Psoas muscle (tissue), 8 donors: ENCODE results near the gene NRK. TPM values are rescaled to one million over a fixed set of nuclear protein-coding genes. Genes with fewer than 3 reads are reported as not detected.

ENCODE experiments used
- ATAC-seq, 4 donors: fragments of 200-7000 bp; cut with Tn5 transposase; one replicate each; pipeline ENCODE4 v1.9.1; 2020; ENCODE audit warnings: moderate library complexity in 3 of 4, mild to moderate bottlenecking in 2 of 4
- DNase-seq, 2 donors: peaks; one replicate each; pipeline ENCODE4 v3.0.0-alpha.2; 2020
- H3K27ac ChIP-seq: fragments of 200-600 bp; one replicate; pipeline ENCODE4 v1.8.0; 2022
- H3K27me3 ChIP-seq, 3 donors: fragments of 200-600 bp in 1 of 3; one replicate each; pipeline versions ENCODE4 v1.6.1 to v1.8.0; 2013 to 2022; ENCODE audit warnings: low read length in 2 of 3, mild to moderate bottlenecking in 2 of 3, moderate library complexity in 1 of 3; ENCODE audit not compliant: insufficient read depth in 3 of 3
- H3K36me3 ChIP-seq, 2 donors: fragments of 200-600 bp in 1 of 2; one replicate each; pipeline versions ENCODE4 v1.6.1 to v1.8.0; 2013 to 2022; ENCODE audit warnings: low read depth in 1 of 2, mild to moderate bottlenecking in 1 of 2, moderate library complexity in 1 of 2; ENCODE audit not compliant: insufficient read depth in 1 of 2
- H3K4me1 ChIP-seq: fragments of 200-600 bp; one replicate; pipeline ENCODE4 v1.8.0; 2022
- H3K4me3 ChIP-seq: fragments of 200-600 bp; one replicate; pipeline ENCODE4 v1.8.0; 2022; ENCODE audit warnings: mild to moderate bottlenecking
- H3K9me3 ChIP-seq: fragments of 200-600 bp; one replicate; pipeline ENCODE4 v1.8.0; 2022
- WGBS, 3 donors: extraction: QIAGEN DNeasy Blood & Tissue Kit; methylation state at CpG; one replicate each; pipeline versions ENCODE4 v1.1.6 to v1.1.7; 2013; 5-methylcytosine and 5-hydroxymethylcytosine counted together
- intact Hi-C, 2 donors: fragments of 100-400 bp; cut with DNase I; formaldehyde crosslinking; loops; one replicate each; pipeline versions ENCODE4 v1.11.0 to v1.14.2; 2022
- polyA plus RNA-seq, 3 donors: library from polyadenylated mRNA; stranded (reverse); fragments of 200-250 nt; gene quantifications; one replicate each; pipeline ENCODE4 v1.2.3, GENCODE V29; 2013
- total RNA-seq, 4 donors: library from RNA; stranded (reverse); fragmentation: NEBNext Ultra II Directional in 2 of 4; extraction: Animal tissue kit (Norgen Biotek cat#: 25700) in 2 of 4; gene quantifications; one replicate each; pipeline versions ENCODE4 v1.2.1 to v1.2.4, GENCODE V29; 2021 to 2023
- TF ChIP-seq, protein P1 (sequence below): fragments of 200-600 bp; IDR thresholded peaks from one replicate; pipeline ENCODE4 v1.8.0; 2022; ENCODE audit warnings: antibody characterized with exemption
- donor health status: healthy with polysubstance abuse.
- donor health status: DM: no; HTN: no; CAD: no; lungs with moderate emphysema.
- donor health status: Bipolar disorder and iron deficiency.
- donor health status: healthy.
- donor health status: DM: yes; HTN: yes; CAD: no.
- donor health status: DM: no; HTN: no; CAD: no.
- donor health status: DM: no; HTN: no; CAD: no.
- donor health status: DM: yes; HTN: yes; CAD: no.

The NRK gene
- total and polyA plus RNA-seq, 7 donors: 0.03 to 1.8 (median 0.09) TPM; not detected in 1

DNA sequence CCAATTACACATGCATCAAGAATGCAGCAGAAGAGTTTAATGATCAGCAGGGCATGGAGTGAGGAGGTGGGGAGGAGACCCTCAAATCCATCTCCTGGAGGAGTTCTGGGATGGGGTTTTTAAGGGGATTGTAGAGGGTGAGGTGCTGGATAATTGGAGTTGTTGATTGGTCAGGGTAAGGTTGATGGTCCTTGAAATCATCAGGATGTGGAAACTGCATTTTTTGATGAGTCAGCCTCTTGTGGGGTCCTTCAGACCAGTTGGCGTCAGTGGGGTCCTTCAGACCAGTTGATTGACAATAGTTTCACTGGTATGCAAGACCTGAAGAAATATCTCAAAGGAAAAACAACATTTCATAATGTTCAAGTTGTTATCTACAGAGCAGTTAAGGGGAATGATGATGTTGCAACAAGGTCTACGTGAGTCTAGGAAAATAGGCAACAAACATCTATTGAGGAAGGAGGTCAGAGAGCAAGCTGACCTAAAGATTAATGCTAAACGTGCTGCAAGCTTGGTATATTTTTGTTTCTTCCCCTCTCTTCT lies 88.3 kb downstream of the NRK start:
- no peaks in the 10 kb centered on the region for H3K9me3 ChIP-seq
- H3K36me3 ChIP-seq: no peaks in the 10 kb centered on the region
- DNase-seq (no peak), ATAC-seq (no peak)
- intact Hi-C loops: no loop called here
- no peak overlapping the region for H3K4me3 ChIP-seq
- WGBS, 3 donors: 56 to 83% (median 72%) methylated on average over 3 of the region's 3 CpGs
- peaks cover 0 to 25% (median 0%) of the 10 kb centered on the region in 3 donors for H3K27me3 ChIP-seq
- no peak overlapping the region for H3K27ac ChIP-seq
- TF ChIP-seq, protein P1, sequence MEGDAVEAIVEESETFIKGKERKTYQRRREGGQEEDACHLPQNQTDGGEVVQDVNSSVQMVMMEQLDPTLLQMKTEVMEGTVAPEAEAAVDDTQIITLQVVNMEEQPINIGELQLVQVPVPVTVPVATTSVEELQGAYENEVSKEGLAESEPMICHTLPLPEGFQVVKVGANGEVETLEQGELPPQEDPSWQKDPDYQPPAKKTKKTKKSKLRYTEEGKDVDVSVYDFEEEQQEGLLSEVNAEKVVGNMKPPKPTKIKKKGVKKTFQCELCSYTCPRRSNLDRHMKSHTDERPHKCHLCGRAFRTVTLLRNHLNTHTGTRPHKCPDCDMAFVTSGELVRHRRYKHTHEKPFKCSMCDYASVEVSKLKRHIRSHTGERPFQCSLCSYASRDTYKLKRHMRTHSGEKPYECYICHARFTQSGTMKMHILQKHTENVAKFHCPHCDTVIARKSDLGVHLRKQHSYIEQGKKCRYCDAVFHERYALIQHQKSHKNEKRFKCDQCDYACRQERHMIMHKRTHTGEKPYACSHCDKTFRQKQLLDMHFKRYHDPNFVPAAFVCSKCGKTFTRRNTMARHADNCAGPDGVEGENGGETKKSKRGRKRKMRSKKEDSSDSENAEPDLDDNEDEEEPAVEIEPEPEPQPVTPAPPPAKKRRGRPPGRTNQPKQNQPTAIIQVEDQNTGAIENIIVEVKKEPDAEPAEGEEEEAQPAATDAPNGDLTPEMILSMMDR: no peak
- no peaks in the 10 kb centered on the region for H3K4me1 ChIP-seq

DNA sequence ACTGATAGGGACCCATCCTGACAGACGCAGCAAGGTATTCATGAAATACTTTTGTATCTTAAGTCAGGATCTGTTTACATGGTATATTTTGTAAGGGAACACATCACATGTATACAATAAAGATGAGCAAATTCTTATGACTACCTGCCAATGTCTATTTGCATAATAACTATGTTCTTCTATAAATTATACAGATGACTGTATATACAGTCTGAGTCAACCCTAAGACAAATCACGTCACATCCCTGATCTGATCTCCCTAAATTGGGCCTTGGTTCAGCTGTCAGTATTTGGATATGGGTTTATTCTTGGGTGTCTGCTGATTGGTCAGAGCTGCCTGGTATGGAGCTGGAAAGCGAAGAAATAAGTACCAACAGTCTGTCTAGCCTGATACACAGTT lies 122.9 kb downstream of the NRK start:
- 81 to 96% (median 91%) methylated on average over 3 of the region's 3 CpGs for WGBS, 3 donors
- ATAC-seq (no peak), DNase-seq (no peak)
- TF ChIP-seq, protein P1: no peak
- H3K36me3 ChIP-seq: no peaks in the 10 kb centered on the region
- H3K9me3 ChIP-seq: no peaks in the 10 kb centered on the region
- H3K4me3 ChIP-seq: no peak overlapping the region
- intact Hi-C loops: no loop called here
- no peaks in the 10 kb centered on the region for H3K4me1 ChIP-seq
- peaks cover 0 to 3% (median 0%) of the 10 kb centered on the region in 3 donors for H3K27me3 ChIP-seq
- H3K27ac ChIP-seq: no peak overlapping the region

DNA sequence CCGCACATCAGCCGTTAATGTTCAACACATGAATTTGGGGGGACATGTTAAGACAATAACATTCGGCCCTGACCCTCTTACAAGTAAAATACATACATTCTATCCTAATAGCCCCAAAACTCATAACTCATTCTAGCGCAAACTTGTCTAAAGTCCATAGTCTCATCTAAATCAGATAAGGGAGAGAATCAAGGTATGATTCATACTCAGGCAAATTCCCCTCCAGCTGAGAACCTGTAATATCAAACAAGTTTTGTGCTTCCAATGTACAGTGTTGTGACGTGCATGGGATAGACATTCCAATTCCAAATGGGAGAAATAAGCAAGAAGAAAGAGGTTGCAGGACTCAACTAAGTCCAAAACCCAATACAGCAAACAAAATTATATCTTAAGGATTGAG lies 147.1 kb downstream of the NRK start:
- 82 to 95% (median 93%) methylated on average over 5 of the region's 5 CpGs for WGBS, 3 donors
- ATAC-seq: no peak

DNA sequence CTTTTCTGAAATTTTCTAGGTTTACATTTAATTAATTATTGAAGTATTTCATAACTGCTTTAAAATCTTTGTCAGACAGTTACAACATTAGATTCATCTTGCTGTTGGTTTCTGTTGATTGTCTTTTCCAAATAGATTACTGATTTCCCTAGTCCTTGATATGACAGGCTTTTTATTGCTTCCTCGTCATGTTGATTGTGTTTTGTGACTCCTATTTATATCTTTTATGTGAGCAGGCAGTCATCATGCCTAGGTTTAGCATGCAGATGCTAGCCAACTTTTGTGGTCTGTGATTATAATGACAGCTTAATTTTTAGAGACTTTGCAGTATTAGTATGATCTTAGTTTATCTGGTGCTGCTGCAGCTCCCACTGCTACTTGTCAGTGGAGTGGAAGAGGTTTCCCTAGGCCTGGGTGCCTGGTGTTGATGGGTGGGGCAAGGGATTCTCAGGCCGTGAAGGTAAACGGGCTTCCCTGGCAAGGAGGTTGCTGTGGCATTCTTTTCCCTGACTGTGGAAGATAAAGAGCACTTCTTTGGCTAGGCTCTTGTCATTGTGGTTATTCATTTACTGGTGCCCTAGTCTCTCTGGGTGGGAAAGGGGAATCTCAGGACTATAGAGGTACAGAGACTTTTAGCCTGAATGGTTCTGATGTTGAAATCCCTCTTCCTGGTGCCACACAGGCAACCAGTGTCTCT lies 150.5 kb downstream of the NRK start:
- WGBS, 3 donors: 39 to 44% (median 42%) methylated on average over 3 of the region's 3 CpGs
- DNase-seq (no peak), ATAC-seq (no peak)
- TF ChIP-seq, protein P1: no peak
- Histone ChIP-seq H3K27ac (no peak overlapping the region), H3K4me1 (no peaks in the 10 kb centered on the region), H3K27me3 (peaks cover 0 to 3% (median 0%) of the 10 kb centered on the region in 3 donors), H3K4me3 (no peak overlapping the region), H3K36me3 (no peaks in the 10 kb centered on the region), H3K9me3 (no peaks in the 10 kb centered on the region)
- intact Hi-C loops: loop anchor here in 1 of 2 donors (10.0 kb wide), 1 partner anchor 422 kb away; no protein-coding TSS in a partner anchor

More for the DNA sequence above, 147.1 kb downstream of the NRK start:
- H3K4me1 ChIP-seq: no peaks in the 10 kb centered on the region
- H3K27me3 ChIP-seq: peaks cover 0 to 3% (median 0%) of the 10 kb centered on the region in 3 donors
- DNase-seq: no peak
- intact Hi-C loops: no loop called here
- no peak overlapping the region for H3K27ac ChIP-seq
- TF ChIP-seq, protein P1: no peak
- no peaks in the 10 kb centered on the region for H3K9me3 ChIP-seq
- no peaks in the 10 kb centered on the region for H3K36me3 ChIP-seq
- no peak overlapping the region for H3K4me3 ChIP-seq
